NOMO-1 (cell line): ENCODE measurements around the gene PPP1R9B.

Experiments
- DNase-seq, 2 experiments: peaks; one replicate each; lab custom pipeline; 2025; ENCODE audit not compliant: unreplicated experiment in 2 of 2; lab: John Stamatoyannopoulos, UW

PPP1R9B gene, protein sequence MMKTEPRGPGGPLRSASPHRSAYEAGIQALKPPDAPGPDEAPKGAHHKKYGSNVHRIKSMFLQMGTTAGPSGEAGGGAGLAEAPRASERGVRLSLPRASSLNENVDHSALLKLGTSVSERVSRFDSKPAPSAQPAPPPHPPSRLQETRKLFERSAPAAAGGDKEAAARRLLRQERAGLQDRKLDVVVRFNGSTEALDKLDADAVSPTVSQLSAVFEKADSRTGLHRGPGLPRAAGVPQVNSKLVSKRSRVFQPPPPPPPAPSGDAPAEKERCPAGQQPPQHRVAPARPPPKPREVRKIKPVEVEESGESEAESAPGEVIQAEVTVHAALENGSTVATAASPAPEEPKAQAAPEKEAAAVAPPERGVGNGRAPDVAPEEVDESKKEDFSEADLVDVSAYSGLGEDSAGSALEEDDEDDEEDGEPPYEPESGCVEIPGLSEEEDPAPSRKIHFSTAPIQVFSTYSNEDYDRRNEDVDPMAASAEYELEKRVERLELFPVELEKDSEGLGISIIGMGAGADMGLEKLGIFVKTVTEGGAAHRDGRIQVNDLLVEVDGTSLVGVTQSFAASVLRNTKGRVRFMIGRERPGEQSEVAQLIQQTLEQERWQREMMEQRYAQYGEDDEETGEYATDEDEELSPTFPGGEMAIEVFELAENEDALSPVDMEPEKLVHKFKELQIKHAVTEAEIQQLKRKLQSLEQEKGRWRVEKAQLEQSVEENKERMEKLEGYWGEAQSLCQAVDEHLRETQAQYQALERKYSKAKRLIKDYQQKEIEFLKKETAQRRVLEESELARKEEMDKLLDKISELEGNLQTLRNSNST

GRCh38 chr17:50150354-50151040, at the start of gene PPP1R9B:
PPP1R9B (minus strand) TSS chr17:50150677; CDS start chr17:50150513, 164 bp downstream.
- no peak for DNase-seq

DNA sequence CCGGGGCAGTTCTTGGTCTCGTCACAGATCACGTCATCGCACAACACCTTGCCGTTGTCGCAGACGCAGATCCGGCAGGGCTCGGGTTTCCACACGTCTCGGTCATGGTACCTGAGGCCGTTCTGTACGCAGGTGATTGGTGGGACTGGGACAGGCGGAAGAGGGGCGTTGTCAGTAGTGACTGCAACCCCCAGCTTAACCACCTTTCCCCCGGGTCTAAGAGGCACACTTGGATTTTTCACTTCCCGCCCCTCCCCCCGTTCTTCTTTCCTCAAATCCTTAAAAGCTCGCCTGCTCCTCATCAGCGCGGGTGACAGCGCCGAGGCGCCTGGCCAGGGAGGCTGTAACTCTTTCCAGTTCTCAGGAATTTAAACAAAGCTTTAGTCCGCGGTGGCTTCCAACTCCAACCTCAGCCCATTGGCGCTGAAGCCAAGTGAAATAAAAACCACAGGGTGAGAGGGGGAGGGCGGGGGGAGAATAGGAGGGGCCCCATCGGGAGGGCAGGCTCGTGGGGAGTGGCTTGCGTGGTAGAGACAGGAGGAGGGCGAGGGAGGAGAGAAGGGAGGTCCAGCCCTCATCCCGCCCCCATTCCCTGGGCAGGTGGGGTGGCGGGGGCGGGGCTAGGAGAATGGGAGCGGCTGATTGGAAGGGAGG, 49.5 kb upstream of the PPP1R9B start:
- DNase-seq = peak; percentile 60 to 77

DNA sequence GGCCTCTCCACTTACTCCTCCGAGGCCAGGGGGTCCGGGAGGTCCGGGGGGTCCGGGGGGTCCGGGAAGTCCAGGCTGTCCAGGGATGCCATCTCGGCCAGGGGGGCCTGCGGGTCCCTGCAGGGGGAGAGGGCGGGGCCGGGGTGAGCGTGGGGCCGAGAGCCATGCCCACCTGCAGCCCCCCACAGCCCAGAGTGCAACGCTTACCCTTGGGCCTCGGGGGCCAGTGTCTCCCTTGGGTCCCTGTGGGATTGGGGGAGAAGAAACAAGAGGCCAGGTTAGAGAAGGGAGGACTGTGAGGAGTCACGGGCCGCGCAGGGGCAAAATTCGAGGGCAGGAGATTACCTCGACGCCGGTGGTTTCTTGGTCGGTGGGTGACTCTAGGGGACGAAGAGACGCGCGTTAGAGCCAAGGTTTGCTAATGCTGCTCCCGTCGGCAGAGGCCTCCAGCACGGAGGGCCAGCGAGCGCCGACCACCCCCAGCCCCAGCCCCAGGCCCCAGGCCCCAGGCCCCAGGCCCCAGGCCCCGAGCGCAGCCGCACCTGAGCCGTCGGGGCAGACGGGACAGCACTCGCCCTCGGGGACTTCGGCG, 48.8 kb upstream of the PPP1R9B start:
- no peak for DNase-seq

DNA sequence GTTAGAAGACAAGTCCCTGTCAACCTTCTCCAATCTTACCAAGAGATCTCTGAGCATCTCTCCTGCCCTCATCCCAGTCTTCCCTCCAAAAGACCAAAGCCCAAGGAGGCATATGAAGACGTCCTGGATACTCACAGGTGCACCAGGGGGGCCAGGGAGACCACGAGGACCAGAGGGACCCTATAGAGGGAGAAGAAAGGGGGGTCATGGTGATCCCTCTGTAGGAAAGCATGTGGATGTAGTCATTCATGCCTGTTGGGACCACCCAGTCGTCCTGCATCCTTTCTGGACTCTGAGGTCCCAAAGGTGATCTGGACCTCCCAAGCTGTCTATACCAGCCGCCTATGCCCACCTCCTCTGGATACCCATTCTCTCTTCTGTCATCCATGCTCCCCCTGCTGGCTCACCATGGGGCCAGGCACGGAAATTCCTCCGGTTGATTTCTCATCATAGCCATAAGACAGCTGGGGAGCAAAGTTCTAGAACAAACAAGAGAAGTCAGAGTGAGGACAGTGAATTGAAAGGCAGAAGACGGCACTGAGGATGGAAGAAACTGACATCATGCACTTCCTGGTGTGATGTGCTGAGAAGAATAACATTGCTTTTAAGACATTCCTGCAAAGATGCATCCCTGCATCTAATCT, 47.7 kb upstream of the PPP1R9B start:
- DNase-seq = peak; percentile 25 to 59

DNA sequence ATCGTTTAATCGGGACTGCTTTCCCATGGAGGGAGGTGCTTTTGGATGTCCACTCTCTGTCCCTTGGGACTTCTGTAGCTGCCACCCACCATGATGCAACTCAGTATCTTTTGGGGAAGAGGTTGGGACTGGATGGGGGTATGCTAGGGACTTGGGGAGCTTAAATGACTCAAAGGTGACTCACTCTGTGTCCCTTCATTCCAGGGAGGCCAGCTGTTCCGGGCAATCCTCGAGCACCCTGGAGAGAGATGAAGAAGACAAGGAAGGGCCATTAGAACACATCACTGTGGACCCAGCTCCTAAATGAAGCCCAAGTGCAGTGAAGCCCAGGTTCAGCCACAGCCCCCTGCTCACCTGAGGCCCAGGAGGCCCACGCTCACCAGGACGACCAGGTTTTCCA, 46.3 kb upstream of the PPP1R9B start:
- DNase-seq = no peak

DNA sequence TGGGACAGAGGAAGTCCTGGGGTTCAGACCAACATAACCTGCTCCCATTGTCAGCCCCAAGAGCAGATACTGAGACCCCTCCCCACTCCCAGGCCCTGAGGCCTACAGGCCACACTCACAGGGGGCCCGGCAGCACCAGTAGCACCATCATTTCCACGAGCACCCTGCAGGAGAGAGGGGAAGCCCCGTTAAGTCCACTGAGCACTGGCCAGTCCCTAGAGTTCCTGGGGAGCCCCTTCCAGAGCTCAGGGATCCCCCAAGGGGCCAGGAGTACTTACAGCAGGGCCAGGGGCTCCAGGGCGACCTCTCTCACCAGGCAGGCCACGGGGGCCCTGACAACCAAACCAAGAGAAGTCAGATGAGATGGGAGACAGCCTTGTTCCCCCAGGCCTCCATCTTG, 45.6 kb upstream of the PPP1R9B start:
- no peak for DNase-seq

- no peak for DNase-seq
These were observed 44.7 kb upstream of the PPP1R9B start for GRCh38 chr17:50194934-50195865.

DNA sequence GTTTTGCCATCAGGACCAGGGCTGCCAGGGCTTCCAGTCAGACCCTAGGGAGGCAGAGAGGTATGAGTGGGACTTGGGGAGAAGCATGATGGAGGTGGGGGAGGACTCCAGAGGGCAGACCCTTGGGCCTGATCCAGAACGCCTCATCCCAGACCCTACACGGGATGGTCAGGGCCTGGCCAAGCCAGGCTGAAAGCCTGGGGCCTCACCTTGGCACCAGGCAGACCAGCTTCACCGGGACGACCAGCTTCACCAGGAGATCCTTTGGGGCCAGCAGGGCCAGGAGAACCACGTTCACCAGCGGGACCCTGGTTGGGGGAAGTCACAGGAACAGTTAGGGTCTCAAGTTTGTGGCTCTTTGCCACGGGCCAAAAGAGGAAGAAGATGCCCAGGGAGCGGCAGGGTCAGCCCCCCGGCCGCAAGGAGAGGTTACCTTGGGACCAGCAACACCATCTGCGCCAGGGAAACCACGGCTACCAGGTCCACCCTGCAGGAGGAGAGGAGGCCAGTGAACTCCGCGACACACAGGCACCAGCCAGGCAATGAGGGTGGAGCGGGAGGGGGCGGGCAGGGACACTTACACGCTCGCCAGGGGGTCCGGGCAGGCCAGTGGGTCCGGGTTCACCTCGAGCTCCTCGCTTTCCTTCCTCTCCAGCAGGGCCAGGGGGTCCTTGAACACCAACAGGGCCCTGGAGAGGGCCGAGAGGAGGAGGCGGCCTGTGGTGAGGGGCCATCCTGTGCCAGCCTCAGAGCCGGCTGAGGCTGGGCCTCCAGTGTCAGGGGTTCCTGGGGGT, 43.9 kb upstream of the PPP1R9B start:
- DNase-seq = no peak

DNA sequence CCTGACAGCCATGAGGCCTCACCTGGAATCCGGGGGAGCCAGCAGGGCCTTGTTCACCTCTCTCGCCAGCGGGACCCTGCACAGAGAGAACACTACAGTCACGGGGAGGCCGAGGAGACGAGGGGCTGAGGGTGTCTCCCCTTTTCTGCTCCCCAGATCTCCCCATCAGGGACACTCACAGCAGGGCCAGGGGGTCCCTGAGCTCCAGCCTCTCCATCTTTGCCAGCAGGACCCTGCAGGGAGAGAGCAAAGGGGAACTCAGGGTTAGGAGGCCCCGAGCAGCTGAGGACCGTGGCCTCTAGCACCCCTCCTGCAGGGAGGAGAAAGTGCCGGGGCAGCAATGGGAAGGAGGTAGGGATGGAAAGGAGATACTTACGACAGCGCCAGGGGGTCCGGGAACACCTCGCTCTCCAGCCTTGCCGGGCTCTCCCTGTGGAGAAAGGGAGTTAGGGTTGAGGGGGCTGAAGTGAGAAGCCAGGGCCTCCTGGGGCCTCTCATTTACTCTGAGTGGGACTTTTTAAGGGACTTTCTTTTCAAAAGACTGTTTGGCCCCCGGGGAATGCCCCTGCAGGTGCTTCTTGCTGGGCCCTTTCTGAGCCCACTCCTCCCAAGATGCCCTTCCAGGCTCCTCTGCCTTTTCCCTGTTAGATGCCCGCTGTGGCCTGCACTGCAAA, 42.3 kb upstream of the PPP1R9B start:
- DNase-seq = no peak

- DNase-seq = no peak
These were observed 41.7 kb upstream of the PPP1R9B start for GRCh38 chr17:50192144-50192617.

DNA sequence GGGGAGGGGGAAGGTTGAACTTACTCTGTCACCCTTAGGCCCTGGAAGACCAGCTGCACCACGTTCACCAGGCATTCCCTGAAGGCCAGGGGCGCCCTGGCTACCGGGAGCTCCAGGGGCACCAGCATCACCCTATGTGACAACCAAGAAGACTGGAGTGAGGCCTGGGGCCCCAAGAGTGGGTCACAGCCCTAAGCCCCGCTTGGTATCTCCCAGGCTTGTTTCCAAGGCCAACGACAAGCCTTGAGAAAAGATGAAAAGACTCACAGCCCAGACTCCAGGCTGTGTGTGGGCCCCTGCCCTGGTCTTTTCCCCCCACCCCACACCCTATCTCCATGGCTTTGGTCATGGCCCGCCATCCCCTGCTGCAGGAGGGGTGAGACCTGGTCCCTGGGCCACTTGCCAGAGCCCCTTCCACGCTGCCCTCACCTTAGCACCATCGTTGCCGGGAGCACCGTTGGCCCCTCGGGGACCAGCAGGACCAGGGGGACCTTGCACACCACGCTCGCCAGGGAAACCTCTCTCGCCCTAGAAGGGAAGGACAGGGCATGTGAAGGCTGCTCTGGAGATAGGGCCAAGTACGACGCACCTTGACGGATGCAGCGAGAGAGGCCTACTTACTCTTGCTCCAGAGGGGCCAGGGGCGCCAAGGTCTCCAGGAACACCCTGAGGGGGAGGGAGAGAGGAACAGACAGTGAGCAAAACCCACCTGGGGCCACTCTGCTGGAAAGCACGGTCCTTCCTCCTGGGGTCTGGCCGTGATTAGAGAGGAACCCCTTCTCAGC, 41.1 kb upstream of the PPP1R9B start:
- no peak for DNase-seq

DNA sequence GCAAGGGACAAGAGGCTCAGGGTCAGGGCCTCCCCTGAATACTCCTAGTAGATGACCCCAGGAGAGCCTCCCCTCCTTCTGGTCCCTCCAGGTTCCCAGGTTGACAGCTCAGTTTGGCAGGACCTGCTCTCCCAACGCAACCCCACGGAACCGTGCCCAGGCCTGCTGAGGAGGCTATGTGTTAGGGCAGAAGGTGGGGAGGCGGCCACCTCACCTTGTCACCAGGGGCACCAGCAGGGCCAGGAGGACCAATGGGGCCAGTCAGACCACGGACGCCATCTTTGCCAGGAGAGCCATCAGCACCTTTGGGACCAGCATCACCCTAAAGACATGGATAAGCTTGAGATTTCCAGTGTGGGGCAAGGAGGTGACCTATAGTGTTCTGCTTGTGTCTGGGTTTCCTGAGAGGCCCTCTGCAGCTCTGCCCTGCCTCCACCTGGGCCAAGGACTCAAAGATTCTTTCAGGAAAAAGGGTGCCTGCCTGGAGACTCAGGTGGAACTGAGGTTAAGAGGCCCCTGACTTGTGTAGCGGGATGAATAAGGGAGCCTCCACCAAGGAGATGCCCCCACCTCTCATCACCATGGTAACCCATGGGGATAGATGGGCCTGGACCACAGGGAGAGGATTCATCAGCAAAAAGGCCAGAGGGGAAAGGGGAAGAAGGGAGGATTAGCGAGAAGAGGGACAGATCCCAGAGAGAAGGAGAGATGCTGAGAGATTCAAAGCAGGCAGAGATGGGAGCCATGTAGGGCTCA, 40.3 kb upstream of the PPP1R9B start:
- no peak for DNase-seq

DNA sequence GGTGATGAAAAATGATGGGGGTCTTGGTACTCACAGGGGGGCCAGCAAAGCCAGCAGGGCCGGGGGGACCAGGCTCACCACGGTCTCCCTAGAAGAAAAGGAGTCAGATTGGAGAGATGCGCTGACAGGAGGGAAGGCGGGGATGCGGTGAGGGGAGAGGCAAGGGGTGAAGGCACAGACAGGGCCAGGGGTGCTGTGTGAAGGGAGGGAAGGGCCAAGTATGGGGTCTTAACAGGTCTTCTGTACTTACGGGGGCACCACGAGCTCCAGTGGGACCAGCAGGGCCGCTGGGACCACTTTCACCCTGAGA, 39.8 kb upstream of the PPP1R9B start:
- DNase-seq = no peak

DNA sequence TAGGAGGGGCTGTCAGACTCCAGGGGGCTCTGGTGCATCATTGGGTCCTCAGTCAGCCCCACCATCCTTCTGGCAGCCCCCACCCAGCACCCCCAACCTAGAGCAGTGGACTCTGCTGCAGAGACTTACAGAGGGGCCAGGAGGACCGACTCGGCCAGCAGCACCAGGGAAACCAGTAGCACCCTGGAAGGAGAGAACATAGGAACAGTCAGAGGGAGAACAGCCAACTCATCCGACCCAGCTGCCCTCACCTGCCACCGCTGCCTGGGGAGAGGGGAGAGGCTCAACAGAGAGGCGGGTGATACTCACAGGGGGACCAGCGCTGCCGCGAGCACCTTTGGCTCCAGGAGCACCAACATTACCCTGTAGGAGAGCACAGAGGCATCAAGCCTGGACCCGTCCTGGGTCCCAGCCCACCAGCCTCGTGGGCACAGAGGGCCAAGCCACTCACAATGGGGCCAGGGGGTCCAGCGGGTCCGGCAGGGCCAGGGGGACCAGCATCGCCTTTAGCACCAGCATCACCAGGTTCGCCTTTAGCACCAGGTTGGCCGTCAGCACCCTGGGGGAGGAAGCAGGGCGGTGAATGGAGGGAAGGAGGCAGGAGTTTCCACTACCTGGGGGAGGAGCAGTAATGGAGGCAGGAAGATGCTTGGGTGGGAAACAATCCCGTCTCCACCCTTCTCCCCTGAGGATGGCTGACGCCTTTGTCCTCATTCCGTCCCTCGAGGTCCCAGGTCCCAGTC, 39.2 kb upstream of the PPP1R9B start:
- no peak for DNase-seq

GRCh38 chr17:50188921-50189549, 38.6 kb upstream of the PPP1R9B start:
- DNase-seq = no peak
